Sigmoid colon (tissue), 4 donors: ENCODE results near the gene NOP16.

Experiments
- CTCF ChIP-seq, 4 experiments: fragments of 450-650 bp in 3 of 4; fragments of 200-600 bp in 1 of 4; IDR thresholded peaks; one replicate each; pipeline ENCODE4 v1.5.1; 2016 to 2019; ENCODE audit warnings: antibody characterized with exemption in 4 of 4, mild to moderate bottlenecking in 3 of 4, moderate library complexity in 2 of 4
- EP300 ChIP-seq, 4 donors: sonication (generic); formaldehyde crosslinking; IDR thresholded peaks; one replicate each; pipeline ENCODE4 v1.6.1; 2017; ENCODE audit warnings: antibody characterized with exemption in 4 of 4
- POLR2A ChIP-seq, 2 donors: fragments of 450-650 bp; IDR thresholded peaks; one replicate each; pipeline ENCODE4 v1.6.1; 2016; ENCODE audit warnings: antibody characterized with exemption in 2 of 2, mild to moderate bottlenecking in 2 of 2, moderate library complexity in 2 of 2
- POLR2AphosphoS5 ChIP-seq, 4 donors: sonication (generic); formaldehyde crosslinking; IDR thresholded peaks; one replicate each; pipeline ENCODE4 v1.6.1; 2017; ENCODE audit warnings: antibody characterized with exemption in 4 of 4

GRCh38 chr5:176407456-176408251 is 19.3 kb upstream of the NOP16 start:
- TF ChIP-seq CTCF (IDR thresholded peaks at IDR 0.05) (no peak), POLR2A (IDR thresholded peaks at IDR 0.05) (no peak), POLR2AphosphoS5 (IDR thresholded peaks at IDR 0.05) (no peak), EP300 (IDR thresholded peaks at IDR 0.05) (no peak)
